ENCODE results near the gene CDX1.

DNA sequence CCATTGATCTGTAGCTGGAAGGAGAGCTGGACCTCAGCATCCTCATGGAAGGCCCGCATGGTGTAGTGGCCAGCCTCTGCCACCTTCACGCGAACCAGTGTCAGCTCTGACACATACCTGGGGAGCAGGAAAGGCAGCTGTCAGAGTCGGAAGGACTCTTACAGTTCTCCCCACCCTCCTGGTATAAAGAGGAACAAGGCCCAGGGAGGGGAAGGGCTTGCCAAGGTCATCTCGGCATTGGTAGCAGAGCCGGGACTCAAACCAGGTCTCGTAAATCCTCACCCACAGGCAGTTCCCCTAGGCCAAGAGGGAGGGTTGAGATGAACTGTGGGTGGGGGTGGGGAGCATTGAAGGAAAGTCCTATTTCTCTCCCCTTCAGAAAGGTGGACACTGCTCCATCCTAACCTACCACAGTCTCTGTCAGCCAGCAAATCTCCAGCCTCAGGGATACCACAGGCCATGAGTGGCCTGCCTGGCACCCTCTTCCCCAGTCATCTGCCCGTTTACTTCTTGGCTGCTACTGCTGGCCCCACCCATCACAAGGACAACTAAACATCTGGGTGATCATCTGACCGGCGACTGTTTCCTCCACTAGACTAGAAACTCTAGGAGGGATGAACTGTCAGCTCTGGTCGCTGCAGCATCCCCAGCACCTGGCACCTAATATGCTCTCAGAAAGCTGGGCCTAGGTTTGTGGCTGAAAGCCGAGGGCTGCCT lies 34.4 kb upstream of the CDX1 start:
- TF ChIP-seq POLR2A (IDR thresholded peaks at IDR 0.05): no peak
- TF ChIP-seq, protein P1, sequence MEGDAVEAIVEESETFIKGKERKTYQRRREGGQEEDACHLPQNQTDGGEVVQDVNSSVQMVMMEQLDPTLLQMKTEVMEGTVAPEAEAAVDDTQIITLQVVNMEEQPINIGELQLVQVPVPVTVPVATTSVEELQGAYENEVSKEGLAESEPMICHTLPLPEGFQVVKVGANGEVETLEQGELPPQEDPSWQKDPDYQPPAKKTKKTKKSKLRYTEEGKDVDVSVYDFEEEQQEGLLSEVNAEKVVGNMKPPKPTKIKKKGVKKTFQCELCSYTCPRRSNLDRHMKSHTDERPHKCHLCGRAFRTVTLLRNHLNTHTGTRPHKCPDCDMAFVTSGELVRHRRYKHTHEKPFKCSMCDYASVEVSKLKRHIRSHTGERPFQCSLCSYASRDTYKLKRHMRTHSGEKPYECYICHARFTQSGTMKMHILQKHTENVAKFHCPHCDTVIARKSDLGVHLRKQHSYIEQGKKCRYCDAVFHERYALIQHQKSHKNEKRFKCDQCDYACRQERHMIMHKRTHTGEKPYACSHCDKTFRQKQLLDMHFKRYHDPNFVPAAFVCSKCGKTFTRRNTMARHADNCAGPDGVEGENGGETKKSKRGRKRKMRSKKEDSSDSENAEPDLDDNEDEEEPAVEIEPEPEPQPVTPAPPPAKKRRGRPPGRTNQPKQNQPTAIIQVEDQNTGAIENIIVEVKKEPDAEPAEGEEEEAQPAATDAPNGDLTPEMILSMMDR (IDR thresholded peaks at IDR 0.05): no peak
